HCT116 (cell line): ENCODE measurements around the gene SIPA1L3.

ENCODE experiments used
- CTCF ChIP-seq, 3 experiments: fragments of 200-600 bp in 1 of 3; sonication (generic) in 1 of 3; IDR thresholded peaks in 2 of 3; conservative IDR thresholded peaks in 1 of 3; 2 replicates each; pipeline ENCODE4 v1.5.1; 2012 to 2017; ENCODE audit warnings: low read depth in 2 of 3, low read length in 2 of 3, antibody characterized with exemption in 1 of 3, borderline replicate concordance in 1 of 3, control low read depth in 1 of 3, mild to moderate bottlenecking in 1 of 3, mixed read lengths in 1 of 3, mixed run types in 1 of 3, moderate library complexity in 1 of 3; ENCODE audit not compliant: insufficient read depth in 1 of 3
- MAX ChIP-seq: IDR thresholded peaks from 2 replicates; pipeline ENCODE4 v1.6.1; 2012
- POLR2A ChIP-seq: IDR thresholded peaks from 2 replicates; pipeline ENCODE4 v1.7.0; 2011; ENCODE audit warnings: borderline replicate concordance; ENCODE audit not compliant: insufficient read depth, insufficient read length; ENCODE audit errors: extremely low read depth
- POLR2AphosphoS5 ChIP-seq: IDR thresholded peaks from 2 replicates; pipeline ENCODE4 v1.6.1; 2011; ENCODE audit warnings: mild to moderate bottlenecking, low read depth, low read length, moderate library complexity
- RAD21 ChIP-seq: IDR thresholded peaks from 2 replicates; pipeline ENCODE4 v1.6.1; 2012; ENCODE audit warnings: low read depth, mild to moderate bottlenecking
- REST ChIP-seq: IDR thresholded peaks from 2 replicates; pipeline ENCODE4 v1.6.1; 2012; ENCODE audit warnings: low read depth
- SP1 ChIP-seq: IDR thresholded peaks from 2 replicates; pipeline ENCODE4 v1.6.1; 2012; ENCODE audit warnings: low read depth
- SRF ChIP-seq: IDR thresholded peaks from 2 replicates; pipeline ENCODE4 v1.6.1; 2012; ENCODE audit warnings: low read depth
- ZFX ChIP-seq: fragments of 450-650 bp; IDR thresholded peaks from 2 replicates; pipeline ENCODE4 v1.6.1; 2017

GRCh38 chr19:38003438-38004185, 96.6 kb downstream of the SIPA1L3 start:
- TF ChIP-seq CTCF (IDR thresholded peaks at IDR 0.05 in 2 of 3, conservative IDR thresholded peaks at IDR 0.05 in 1 of 3; ENCODE audit: borderline replicate concordance in 1 of 3, insufficient read depth in 1 of 3, low read depth in 2 of 3, low read length in 2 of 3): no peak
- TF ChIP-seq REST: no peak
- no peak for TF ChIP-seq SP1
- TF ChIP-seq POLR2AphosphoS5: peak; percentile 44
- TF ChIP-seq ZFX: no peak
- peak; percentile 64 for TF ChIP-seq MAX
- TF ChIP-seq SRF: no peak
- TF ChIP-seq RAD21: no peak
- TF ChIP-seq POLR2A: no peak
